HG02642 (cell line): ENCODE results near the gene DCLRE1B.
A peak's percentile ranks its signal among the peaks of the same experiment; 100 is the strongest.

Experiments used
- ATAC-seq: cut with Tn5 transposase; IDR thresholded peaks from one replicate; pipeline ENCODE4 v1.9.1; 2021; ENCODE audit warnings: mild to moderate bottlenecking; ENCODE audit not compliant: unreplicated experiment, poor library complexity

DCLRE1B gene

DNA sequence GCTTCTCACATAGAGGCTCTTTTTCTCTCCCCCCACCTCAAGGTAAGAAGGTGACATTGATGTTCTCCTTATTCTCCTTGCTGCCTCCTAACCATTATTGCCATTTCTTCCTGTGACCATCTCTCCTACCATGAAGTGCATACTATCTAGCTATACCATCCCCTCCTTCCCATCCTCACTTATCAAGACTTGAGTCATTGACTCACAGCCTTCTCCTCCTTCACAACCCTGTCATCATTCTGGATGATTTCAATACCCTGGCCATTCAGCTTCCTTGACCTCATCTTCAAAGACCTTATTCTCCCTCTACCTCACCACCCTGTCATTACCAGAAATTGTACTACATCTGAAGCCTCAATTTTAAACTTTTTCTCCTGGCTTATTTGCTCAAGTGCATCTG, 13.1 kb downstream of the DCLRE1B start:
- ATAC-seq, result no peak

DNA sequence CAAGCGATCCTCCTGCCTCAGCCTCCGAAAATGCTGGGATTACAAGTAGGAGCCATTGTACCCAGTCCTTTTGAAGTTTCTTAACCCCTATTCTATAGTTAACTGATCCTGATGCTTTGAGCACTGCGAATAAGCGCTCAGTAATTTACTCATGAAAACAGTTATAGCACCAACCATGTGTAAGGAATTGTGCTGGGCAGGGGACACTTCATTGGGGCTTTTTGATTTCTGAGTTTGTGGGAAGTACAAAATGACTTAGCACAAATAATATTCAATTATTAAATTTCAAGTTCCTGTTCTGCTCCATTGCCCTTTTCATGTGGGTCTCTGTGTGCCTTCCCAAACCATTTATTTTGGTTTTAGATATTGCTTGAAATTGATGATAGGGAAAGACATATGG, 17.8 kb downstream of the DCLRE1B start:
- no peak for ATAC-seq

DNA sequence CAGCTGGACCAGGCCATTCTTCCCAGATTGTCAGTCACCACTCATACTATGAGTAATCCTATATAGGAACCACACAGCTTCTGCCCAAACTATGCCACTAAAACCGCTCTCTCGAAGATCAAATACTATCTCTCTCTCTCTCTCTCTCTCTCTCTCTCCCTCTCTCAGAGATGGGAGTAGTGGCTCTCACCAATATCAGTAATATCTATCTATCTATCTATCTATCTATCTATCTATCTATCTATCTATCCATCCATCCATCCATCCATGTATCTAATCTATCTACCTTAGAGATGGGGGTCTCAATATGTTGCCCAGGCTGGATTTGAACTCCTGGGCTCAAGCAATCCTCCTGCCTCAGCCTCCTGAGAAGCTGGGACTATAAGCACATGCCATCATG, 19.3 kb downstream of the DCLRE1B start:
- no peak for ATAC-seq

DNA sequence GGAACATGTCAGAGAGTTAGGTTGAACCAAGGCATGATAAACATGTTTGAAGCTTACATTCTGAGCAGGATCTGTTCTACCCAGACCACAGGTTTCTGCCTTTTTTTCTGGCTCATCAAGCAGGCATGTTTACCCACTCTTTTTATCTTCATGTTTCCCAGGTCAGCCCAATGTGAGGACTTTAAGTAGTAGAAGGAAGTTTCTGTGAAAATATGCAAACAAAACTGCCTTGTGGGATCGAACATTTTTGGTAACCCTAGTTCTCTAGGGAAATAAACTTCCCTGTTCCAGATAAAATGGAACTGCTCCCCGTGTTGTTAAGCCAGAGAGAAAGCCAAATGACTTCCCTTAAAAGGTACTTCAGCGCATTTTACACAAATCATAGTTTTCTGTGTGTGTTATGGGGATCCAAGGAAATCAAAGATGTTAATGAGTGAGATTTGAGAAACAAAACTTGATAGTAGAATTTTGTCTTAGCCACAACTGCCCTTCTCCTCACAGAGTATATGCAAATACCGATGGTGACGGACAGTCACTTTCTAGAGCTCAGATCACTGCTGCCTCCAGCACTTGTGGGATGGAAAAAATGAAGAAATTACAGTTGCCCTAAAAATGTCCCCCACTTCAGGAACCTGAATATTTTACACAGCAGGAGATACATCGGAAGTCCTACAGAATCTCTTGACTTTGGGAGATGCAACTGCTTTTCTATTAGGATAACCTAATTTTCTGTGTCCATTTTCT, 23.2 kb downstream of the DCLRE1B start:
- ATAC-seq, result peak; percentile 21

DNA sequence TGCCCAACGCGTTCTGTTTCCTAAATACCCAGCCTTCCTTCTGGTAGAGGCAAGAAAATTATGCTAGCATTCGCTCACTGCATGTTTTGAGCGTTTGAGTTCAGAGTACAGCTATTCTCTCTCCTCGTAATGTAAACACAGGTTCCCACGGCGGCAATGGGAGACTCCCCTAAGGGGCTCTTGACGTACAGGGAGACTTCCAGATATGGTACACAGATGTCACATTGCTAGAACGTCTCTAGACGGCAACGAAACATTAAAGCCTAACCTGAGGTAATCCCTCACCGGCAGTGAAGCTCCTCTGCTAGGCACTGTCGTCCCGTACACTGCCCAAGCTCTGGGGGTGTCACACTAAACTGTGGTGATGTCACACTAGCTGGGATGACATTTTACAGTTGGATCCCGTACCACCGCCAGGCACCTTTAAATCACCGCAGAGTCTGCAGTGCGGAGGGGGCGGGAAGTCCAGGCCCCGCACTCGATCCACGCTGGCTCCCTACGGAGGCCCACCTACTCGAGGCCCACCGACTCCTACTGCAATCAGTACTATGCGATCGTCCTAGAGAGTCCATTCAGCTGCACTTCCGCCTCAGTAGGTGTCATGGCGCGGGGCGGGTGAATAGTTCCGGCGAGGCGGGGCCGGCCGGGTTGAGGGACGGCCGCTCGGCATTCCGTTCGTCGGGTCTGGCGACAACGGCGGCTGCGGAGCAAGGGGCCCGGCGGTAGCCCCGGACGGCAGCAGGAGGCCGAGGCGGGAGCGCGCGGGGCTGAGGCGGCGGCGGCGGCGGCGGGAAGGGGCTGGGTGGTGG, 24.0 kb downstream of the DCLRE1B start, which contains the start of gene HIPK1:
TSS of gene HIPK1 (plus strand) at position 384 of the 809 bp plus-strand sequence.
- ATAC-seq, result peak; percentile 75

DNA sequence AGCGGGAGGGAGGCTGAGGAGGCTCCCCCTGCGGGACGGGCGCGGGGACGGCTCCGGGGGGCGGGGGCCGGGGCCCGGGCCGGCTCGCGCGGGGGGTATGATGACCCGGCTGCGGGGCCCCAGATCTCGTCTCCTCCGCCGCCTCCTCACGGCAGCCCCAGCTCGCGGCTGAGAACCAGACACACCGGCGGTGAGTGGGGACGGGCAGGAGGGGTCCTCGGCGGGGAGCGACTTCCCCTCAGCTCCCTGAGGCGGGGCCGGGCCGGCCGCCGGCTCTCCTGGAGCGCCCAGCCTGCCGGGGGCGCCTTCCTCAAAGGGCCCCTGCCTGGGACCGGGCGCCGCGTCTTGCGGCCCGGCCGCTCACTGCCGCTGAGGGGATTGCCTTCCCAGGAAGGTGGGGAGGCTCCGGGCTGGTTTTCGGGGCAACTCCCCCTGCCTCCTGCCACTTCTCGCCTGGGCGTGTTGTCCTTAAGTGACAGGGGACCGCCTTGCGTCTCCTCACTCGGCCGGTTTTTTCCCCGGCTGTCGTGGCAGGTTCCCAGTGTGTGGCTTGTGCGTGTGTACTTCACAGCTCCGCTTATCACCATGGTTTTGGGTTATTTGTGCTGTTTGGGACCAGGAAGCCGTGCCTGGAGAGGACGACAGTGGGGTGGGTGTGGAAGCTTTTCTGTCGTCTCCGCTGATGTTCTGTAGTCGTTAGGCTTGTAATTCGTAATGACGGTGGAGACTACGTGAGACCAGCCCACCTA, 24.8 kb downstream of the DCLRE1B start:
- ATAC-seq, result peak; percentile 41

DNA sequence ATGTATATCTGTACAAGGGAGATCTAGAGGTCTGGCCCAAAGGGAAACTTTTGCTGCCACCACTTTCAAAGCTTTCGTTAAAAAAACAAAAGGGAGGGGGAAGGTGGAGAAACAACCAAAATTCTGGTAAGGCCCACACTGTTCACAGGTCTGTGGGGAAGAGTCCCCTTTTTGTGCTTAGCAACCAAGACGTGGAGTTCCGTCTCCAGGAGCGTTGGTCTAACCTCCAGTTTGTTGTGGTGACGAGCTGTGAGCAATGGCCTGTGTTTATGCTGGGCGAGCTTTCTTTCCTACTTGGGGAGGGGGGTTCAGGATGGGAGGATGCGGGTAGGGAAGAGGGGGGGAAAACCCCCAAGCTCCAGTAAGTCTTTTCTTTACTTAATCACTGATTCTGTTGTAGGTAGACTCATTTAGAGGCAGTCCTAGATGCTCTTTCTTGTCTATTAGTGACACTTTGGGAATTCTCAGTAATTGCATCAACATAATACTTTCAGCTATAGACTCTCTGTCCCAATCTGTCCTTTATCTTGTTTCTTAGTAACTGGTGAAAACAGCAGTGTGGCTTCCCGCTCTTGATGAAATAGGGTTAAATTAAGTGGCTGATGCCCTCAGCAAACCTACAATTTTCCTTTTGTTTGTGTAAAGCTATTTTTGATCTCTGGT, 25.5 kb downstream of the DCLRE1B start:
- peak; percentile 35 for ATAC-seq

DNA sequence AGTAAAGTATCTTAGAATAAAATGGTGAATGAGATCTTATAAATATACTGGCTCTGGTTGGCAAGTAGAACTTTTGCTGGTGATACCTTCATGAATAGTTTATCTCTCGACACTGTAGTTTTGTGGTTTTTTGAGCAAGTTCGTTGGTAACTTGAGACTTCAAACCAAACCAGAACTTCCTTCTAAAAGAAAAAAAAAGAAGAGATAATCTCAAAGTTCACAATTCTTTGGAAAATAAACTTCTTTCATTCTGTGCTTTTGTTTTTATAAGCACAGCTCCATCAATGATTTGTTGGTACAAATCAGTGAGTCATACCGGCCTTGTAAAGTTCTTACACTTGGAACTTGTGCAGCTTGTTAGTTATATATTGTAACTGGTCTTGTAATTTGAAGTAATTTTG, 26.3 kb downstream of the DCLRE1B start:
- ATAC-seq, result no peak

DNA sequence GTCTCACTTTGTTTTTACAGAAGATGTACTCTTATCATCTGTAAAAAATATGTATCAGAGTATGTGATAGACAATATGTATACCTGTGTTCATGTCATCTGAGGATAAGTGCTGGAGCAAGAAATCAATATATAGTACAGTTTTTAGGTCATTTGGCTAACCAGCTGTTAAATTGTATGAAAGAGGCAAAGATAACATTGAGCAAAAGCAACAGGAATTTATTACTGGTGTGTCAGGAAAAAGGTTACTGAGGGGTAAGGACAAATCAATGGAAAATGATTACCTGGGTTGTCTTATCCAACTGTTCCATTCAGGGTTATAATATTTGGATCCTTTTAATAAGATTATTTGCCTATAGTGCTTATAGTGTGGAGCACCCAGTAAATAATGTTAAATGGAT, 28.9 kb downstream of the DCLRE1B start:
- ATAC-seq, result no peak

DNA sequence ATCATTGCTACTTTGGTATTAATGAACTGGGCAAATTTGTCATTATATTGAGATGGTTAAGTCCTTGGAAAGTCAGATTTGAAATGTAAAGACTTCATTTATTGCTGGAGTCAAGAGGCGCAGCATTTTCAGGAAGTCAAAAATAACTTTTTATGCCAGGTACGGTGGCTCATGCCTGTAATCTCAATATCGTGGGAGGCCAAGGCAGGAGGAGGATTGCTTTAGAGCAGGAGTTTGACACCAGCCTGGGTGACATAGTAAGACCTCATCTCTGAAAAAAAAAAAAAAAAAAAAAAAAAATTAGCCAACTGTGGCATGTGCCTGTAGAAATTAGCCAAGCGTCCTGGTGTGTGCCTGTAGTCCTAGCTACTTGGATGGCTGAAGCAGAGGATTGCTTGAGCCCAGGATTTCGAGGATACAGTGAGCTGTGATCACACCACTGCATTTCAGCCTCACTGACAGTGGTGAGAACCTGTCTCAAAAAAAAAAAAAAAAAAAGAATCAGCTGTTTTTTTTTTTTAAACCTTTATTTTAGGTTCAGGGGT, 29.5 kb downstream of the DCLRE1B start:
- ATAC-seq, result no peak

DNA sequence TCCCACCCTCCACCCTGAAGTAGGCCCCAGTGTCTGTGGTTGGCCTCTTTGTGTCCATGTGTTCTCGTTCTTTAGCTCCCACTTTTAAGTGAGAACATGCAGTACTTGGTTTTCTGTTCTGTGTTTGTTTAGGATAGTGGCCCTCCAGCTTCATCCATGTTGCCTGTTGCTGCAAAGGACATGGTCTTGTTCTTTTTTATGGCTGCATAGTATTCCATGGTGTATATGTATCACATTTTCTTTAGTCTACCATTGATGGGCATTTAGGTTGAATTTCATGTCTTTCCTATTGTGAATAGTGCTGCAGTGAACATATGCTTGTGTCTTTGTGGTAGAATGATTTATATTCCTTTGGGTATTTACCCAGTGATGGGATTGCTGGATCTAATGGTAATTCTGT, 30.1 kb downstream of the DCLRE1B start:
- ATAC-seq, result no peak

DNA sequence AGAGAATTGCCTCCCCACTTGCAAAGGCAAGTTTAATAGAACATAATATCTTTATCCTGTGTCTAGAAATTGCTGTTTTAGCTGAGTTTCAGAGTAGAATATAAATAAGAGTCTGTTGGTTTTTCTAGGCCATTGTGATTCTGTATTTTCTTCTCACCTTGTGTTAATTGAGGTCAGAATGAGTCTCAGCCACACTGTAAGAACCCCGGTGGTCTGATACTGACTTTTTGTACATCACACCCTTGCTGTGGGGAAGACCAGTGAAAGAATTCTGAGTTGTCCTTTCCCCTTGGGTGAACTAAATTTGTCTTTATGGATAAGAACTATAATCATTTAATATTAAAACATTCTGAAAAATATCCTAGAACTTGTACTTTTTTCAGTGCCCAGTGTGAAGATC, 30.8 kb downstream of the DCLRE1B start:
- ATAC-seq, result no peak

DNA sequence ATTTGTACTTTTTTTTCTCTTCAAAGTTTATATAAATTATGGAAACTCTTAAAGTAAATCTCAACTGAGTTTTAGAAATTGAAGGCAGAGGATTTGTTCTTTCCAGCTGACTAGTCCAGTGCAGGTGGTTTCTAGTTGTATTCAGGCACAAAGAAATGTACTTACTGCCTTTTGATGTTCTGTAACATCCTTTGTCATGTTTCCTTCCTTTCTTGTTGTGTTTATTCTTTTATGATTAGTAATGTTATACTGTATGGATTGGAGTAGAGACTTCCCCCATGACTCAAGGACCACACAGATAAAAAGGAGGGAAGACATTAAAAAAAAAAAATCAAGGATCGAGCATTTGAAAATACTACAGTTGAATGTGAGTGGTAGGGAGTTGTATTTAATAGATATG, 32.0 kb downstream of the DCLRE1B start:
- no peak for ATAC-seq

DNA sequence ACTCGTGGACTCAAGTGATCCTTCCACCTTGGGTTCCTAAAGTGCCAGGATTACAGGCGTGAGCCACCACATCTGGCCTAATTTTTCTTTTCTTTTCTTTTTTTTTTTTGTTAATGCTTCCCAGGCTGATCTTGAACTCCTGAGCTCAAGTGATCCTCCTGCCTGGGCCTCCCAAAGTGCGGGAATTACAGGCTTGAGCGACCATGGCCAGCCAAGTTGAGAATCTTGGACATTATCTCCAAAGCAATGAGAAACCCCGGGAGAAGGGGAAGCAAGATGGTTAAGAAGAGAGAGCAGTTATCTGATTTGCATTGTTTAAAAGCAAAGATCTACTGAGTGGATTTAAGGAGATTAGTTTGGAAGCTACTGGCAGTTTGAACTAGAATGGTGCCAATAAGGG, 33.1 kb downstream of the DCLRE1B start:
- ATAC-seq, result no peak

DNA sequence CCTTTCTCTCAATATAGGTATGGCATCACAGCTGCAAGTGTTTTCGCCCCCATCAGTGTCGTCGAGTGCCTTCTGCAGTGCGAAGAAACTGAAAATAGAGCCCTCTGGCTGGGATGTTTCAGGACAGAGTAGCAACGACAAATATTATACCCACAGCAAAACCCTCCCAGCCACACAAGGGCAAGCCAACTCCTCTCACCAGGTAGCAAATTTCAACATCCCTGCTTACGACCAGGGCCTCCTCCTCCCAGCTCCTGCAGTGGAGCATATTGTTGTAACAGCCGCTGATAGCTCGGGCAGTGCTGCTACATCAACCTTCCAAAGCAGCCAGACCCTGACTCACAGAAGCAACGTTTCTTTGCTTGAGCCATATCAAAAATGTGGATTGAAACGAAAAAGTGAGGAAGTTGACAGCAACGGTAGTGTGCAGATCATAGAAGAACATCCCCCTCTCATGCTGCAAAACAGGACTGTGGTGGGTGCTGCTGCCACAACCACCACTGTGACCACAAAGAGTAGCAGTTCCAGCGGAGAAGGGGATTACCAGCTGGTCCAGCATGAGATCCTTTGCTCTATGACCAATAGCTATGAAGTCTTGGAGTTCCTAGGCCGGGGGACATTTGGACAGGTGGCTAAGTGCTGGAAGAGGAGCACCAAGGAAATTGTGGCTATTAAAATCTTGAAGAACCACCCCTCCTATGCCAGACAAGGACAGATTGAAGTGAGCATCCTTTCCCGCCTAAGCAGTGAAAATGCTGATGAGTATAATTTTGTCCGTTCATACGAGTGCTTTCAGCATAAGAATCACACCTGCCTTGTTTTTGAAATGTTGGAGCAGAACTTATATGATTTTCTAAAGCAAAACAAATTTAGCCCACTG, 35.5 kb downstream of the DCLRE1B start:
- peak; percentile 76 for ATAC-seq

DNA sequence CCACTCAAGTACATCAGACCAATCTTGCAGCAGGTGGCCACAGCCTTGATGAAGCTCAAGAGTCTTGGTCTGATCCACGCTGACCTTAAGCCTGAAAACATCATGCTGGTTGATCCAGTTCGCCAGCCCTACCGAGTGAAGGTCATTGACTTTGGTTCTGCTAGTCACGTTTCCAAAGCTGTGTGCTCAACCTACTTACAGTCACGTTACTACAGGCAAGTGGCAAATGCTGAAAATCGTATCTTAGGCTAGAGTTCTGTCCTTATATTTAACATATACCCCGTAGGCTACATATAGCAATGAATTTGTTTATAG, 36.1 kb downstream of the DCLRE1B start:
- ATAC-seq, result no peak

DNA sequence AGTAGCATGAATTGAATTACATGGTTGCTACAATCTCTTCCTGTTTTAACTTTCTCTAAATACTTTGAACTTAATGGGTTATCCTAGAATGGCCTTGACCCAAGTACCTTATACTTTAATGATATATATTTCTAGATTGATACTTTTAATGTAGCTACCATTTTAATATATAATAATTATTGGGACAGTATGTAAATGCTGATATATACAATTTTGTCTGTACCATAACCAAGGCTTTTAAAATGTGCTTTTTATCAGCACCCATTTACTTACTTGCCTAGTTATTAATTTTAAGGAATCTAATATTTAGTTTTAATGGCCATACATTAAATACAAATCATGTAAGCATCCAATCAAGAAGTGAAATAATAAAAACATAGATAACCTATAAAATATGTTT, 37.4 kb downstream of the DCLRE1B start:
- ATAC-seq, result no peak

DNA sequence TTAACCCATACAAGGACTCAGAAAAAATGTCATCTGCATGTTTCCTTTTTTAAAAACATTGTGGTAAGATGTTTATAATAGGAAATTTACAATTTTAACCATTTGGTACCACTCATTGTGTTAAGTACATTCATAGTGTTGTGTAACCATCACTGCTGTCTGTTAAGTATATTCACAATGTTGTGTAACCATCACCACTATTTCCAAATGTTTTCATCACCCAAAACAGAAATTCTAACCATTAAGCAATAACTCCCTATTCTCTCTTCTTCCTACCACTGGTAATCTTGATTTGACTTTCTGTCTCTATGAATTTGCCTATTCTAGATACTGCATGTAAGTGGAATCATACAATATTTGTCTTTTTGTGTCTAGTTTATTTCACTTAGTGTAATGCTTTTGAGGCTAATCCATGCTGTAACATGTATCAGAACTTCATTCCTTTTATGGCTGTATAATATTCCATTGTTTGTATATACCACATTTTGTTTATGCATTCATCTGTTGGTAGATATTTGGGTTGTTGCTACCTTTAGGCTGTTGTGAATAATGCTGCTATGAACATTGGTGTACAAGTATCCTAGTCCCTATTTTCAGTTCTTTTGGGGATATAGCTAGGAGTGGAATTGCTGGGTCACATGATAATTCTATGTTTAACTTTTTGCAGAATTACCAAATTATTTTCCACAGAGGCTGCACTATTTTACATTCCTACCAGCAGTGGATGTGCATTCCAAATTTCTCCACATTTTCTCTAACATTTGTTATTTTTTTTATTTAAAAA, 38.1 kb downstream of the DCLRE1B start:
- no peak for ATAC-seq

DNA sequence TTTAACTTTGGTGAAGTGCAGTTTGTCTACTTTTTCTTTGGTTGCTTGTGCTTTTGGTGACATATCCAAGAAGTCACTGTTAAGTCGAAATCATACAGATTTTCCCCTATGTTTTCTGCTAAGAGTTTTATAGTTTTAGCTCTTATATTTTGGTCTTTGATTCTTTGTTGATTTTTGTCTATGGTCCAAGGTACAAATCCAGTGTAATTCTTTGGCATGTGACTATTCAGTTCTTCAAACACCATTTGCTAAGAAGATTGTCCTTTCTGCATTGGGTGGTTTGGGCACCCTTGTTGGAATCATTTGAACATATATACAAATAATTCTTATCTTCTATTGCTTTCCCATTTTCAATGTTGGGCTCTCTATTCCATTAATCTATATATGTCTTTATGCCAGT, 40.2 kb downstream of the DCLRE1B start:
- no peak for ATAC-seq
